ENCODE measurements around the gene SPINK4.

Gene SPINK4

GRCh38 chr9:33290247-33291030 lies 50.5 kb downstream of the SPINK4 start, which contains the start of gene NFX1:
Gene NFX1 (plus strand): TSS chr9:33290516. CDS start chr9:33290573, 57 bp downstream.
- no peak for TF ChIP-seq CTCF (IDR thresholded peaks at IDR 0.05; ENCODE audit: low read depth, low read length)
- peak; percentile 99 for DNase-seq (ENCODE audit: low read depth in 2 of 2)
- H3K4me3 ChIP-seq (replicated peaks in 1 of 2; ENCODE audit: low read depth in 2 of 2, low read length in 2 of 2) = peak within 1 kb of the TSS; percentile 85 to 96

GRCh38 chr9:33291031-33291397 lies 51.0 kb downstream of the SPINK4 start:
- H3K4me3 ChIP-seq (replicated peaks in 1 of 2; ENCODE audit: low read depth in 2 of 2, low read length in 2 of 2) = peak overlapping the region; percentile 85 to 96
- TF ChIP-seq CTCF (IDR thresholded peaks at IDR 0.05; ENCODE audit: low read depth, low read length) = no peak
- no peak for DNase-seq (ENCODE audit: low read depth in 2 of 2)

GRCh38 chr9:33291901-33292300 lies 51.9 kb downstream of the SPINK4 start:
- DNase-seq (ENCODE audit: low read depth in 2 of 2) = no peak
- no peak for TF ChIP-seq CTCF (IDR thresholded peaks at IDR 0.05; ENCODE audit: low read depth, low read length)
- no peak overlapping the region for H3K4me3 ChIP-seq (replicated peaks in 1 of 2; ENCODE audit: low read depth in 2 of 2, low read length in 2 of 2)

GRCh38 chr9:33293782-33294181 lies 53.8 kb downstream of the SPINK4 start:
- no peak overlapping the region for H3K4me3 ChIP-seq (replicated peaks in 1 of 2; ENCODE audit: low read depth in 2 of 2, low read length in 2 of 2)
- TF ChIP-seq CTCF (IDR thresholded peaks at IDR 0.05; ENCODE audit: low read depth, low read length) = no peak
- DNase-seq (ENCODE audit: low read depth in 2 of 2) = no peak

GRCh38 chr9:33294670-33295432 lies 54.9 kb downstream of the SPINK4 start:
- TF ChIP-seq CTCF (IDR thresholded peaks at IDR 0.05; ENCODE audit: low read depth, low read length) = no peak
- no peak for DNase-seq (ENCODE audit: low read depth in 2 of 2)
- no peak overlapping the region for H3K4me3 ChIP-seq (replicated peaks in 1 of 2; ENCODE audit: low read depth in 2 of 2, low read length in 2 of 2)

GRCh38 chr9:33295571-33295970 lies 55.6 kb downstream of the SPINK4 start:
- TF ChIP-seq CTCF (IDR thresholded peaks at IDR 0.05; ENCODE audit: low read depth, low read length) = no peak
- H3K4me3 ChIP-seq (replicated peaks in 1 of 2; ENCODE audit: low read depth in 2 of 2, low read length in 2 of 2) = no peak overlapping the region
- no peak for DNase-seq (ENCODE audit: low read depth in 2 of 2)

Data from cardiac fibroblast (primary cell).